HS-5 (cell line): Measurements from ENCODE around the gene PRPSAP2.
"Not testable (repeated sequence)": the region's sequence is repeated elsewhere in the genome, so short reads cannot be mapped to it uniquely, and the experiment has no call there.

Source experiments
- DNase-seq: peaks from one replicate; pipeline ENCODE4 v3.0.0-alpha.2; 2012; ENCODE audit warnings: low read depth

The PRPSAP2 gene

GRCh38 chr17:18944646-18945045 is 86.7 kb downstream of the PRPSAP2 start:
- DNase-seq, result no peak

- no peak for DNase-seq
These were observed 88.6 kb downstream of the PRPSAP2 start for GRCh38 chr17:18946536-18946935.

GRCh38 chr17:18947866-18948265 is 89.9 kb downstream of the PRPSAP2 start:
- no peak for DNase-seq

- DNase-seq, result no peak
These were observed 90.6 kb downstream of the PRPSAP2 start for GRCh38 chr17:18948476-18949006.

GRCh38 chr17:18949566-18949965 is 91.6 kb downstream of the PRPSAP2 start:
- DNase-seq, result no peak

- no peak for DNase-seq
These were observed 92.4 kb downstream of the PRPSAP2 start for GRCh38 chr17:18950346-18950745.

- no peak for DNase-seq
These were observed 93.3 kb downstream of the PRPSAP2 start for GRCh38 chr17:18950944-18951905.

GRCh38 chr17:18951941-18952842 is 94.3 kb downstream of the PRPSAP2 start, which contains the start of gene SLC5A10:
Gene SLC5A10, plus strand, starts transcription at chr17:18952165. Its CDS starts 41 bp downstream, at chr17:18952206.
- DNase-seq, result no peak

GRCh38 chr17:18953231-18953728 is 95.3 kb downstream of the PRPSAP2 start:
- no peak for DNase-seq

- no peak for DNase-seq
These were observed 96.4 kb downstream of the PRPSAP2 start for GRCh38 chr17:18954321-18954720.

GRCh38 chr17:18955009-18955408 is 97.1 kb downstream of the PRPSAP2 start:
- no peak for DNase-seq

GRCh38 chr17:18956021-18956420 is 98.1 kb downstream of the PRPSAP2 start:
- DNase-seq, result not testable (repeated sequence)

- no peak for DNase-seq
These were observed 98.7 kb downstream of the PRPSAP2 start for GRCh38 chr17:18956581-18956980.

GRCh38 chr17:18957831-18958230 is 99.9 kb downstream of the PRPSAP2 start:
- DNase-seq, result no peak

- no peak for DNase-seq
These were observed 100.7 kb downstream of the PRPSAP2 start for GRCh38 chr17:18958611-18959010.

GRCh38 chr17:18959071-18959844 is 101.3 kb downstream of the PRPSAP2 start:
- no peak for DNase-seq

- no peak for DNase-seq
These were observed 101.9 kb downstream of the PRPSAP2 start for GRCh38 chr17:18959845-18960240.

- no peak for DNase-seq
These were observed 102.3 kb downstream of the PRPSAP2 start for GRCh38 chr17:18960241-18960665.

- DNase-seq, result no peak
These were observed 103.0 kb downstream of the PRPSAP2 start for GRCh38 chr17:18960803-18961511.

GRCh38 chr17:18961634-18962493 is 103.9 kb downstream of the PRPSAP2 start:
- no peak for DNase-seq
